Spleen (tissue), 11 donors: ENCODE data around the gene SORBS2. TPM values are rescaled to one million over a fixed set of nuclear protein-coding genes. Genes with fewer than 3 reads are reported as not detected.

Experiments
- DNase-seq: peaks from one replicate; pipeline ENCODE4 v3.0.0-alpha.2; 2020
- H3K27ac ChIP-seq, 8 donors: fragments of 200-600 bp; sonication (generic) in 7 of 8; 1 replicate in 4 of 8; 2 replicates in 4 of 8; pipeline versions ENCODE4 v1.5.0 to v1.8.0; 2016 to 2021; ENCODE audit warnings: inconsistent platforms in 4 of 8, mild to moderate bottlenecking in 4 of 8, moderate library complexity in 1 of 8
- H3K27me3 ChIP-seq, 7 donors: fragments of 200-600 bp; sonication (generic) in 6 of 7; replicated peaks in 1 of 7; 1 replicate in 4 of 7; 2 replicates in 3 of 7; pipeline versions ENCODE4 v1.5.0 to v1.8.0; 2016 to 2021; ENCODE audit warnings: inconsistent platforms in 3 of 7, mild to moderate bottlenecking in 1 of 7
- H3K36me3 ChIP-seq, 6 donors: fragments of 200-600 bp; sonication (generic) in 5 of 6; 1 replicate in 4 of 6; 2 replicates in 2 of 6; pipeline versions ENCODE4 v1.5.0 to v1.8.0; 2016 to 2021; ENCODE audit warnings: inconsistent platforms in 2 of 6
- H3K4me1 ChIP-seq, 6 donors: fragments of 200-600 bp; sonication (generic) in 5 of 6; 1 replicate in 3 of 6; 2 replicates in 3 of 6; pipeline versions ENCODE4 v1.5.0 to v1.8.0; 2016 to 2021; ENCODE audit warnings: inconsistent platforms in 3 of 6
- H3K4me3 ChIP-seq, 8 donors: fragments of 200-600 bp; sonication (generic) in 7 of 8; 1 replicate in 4 of 8; 2 replicates in 4 of 8; pipeline versions ENCODE4 v1.5.0 to v1.8.0; 2016 to 2021; ENCODE audit warnings: inconsistent platforms in 4 of 8, mild to moderate bottlenecking in 4 of 8, moderate library complexity in 2 of 8
- H3K9me3 ChIP-seq, 8 donors: fragments of 200-600 bp; sonication (generic) in 7 of 8; 1 replicate in 4 of 8; 2 replicates in 4 of 8; pipeline versions ENCODE4 v1.5.0 to v1.8.0; 2016 to 2021; ENCODE audit warnings: inconsistent platforms in 4 of 8
- CTCF ChIP-seq, 11 experiments: fragments of 200-600 bp in 7 of 11; fragments of 450-650 bp in 4 of 11; sonication (generic) in 4 of 11; IDR thresholded peaks in 8 of 11; conservative IDR thresholded peaks in 3 of 11; 1 replicate in 7 of 11; 2 replicates in 4 of 11; pipeline versions ENCODE4 v1.4.0 to v1.8.0; 2016 to 2021; ENCODE audit warnings: antibody characterized with exemption in 11 of 11, inconsistent platforms in 4 of 11, mild to moderate bottlenecking in 1 of 11
- POLR2A ChIP-seq, 3 donors: fragments of 450-650 bp; IDR thresholded peaks; one replicate each; pipeline ENCODE4 v1.5.1; 2017; ENCODE audit warnings: antibody characterized with exemption in 3 of 3, mild to moderate bottlenecking in 1 of 3
- POLR2AphosphoS5 ChIP-seq, 3 donors: sonication (generic); formaldehyde crosslinking; IDR thresholded peaks; one replicate each; pipeline ENCODE4 v1.5.1; 2017; ENCODE audit warnings: antibody characterized with exemption in 3 of 3
- WGBS, 5 donors: extraction: QIAGEN DNeasy Blood & Tissue Kit in 3 of 5; methylation state at CpG; one replicate each; pipeline versions ENCODE4 v1.1.5 to v1.1.7; 2013 to 2018; 5-methylcytosine and 5-hydroxymethylcytosine counted together
- intact Hi-C: fragments of 100-400 bp; cut with DNase I; formaldehyde crosslinking; loops from one replicate; pipeline ENCODE4 v1.15.0; 2023; ENCODE audit warnings: low total_unique reads
- polyA plus RNA-seq, 3 donors: library from polyadenylated mRNA; stranded (reverse); fragments of 200-250 nt; gene quantifications; one replicate each; pipeline ENCODE4 v1.2.1, GENCODE V29; 2013
- total RNA-seq, 7 donors: library from RNA; depleted of rRNA in 3 of 7; stranded (reverse); fragments of >200 nt in 3 of 7; fragmentation: NEBNext Ultra II Directional in 4 of 7; extraction: Animal tissue kit (Norgen Biotek cat#: 25700) in 4 of 7; gene quantifications; one replicate each; pipeline versions ENCODE4 v1.1.0 to v1.2.1, GENCODE V29; 2016 to 2021
- donor health status: healthy with polysubstance abuse.
- donor health status: DM: no; HTN: no; CAD: no; lungs with moderate emphysema.
- donor health status: DM: no; HTN: no; CAD: no.
- donor health status: Bipolar disorder and iron deficiency.
- donor health status: healthy.
- donor health status: DM: no; HTN: no; CAD: no.
- donor health status: DM: yes; HTN: yes; CAD: no.

Gene SORBS2
- total and polyA plus RNA-seq, 10 donors, result 5.9 to 128 (median 84.8) TPM

- no peak for DNase-seq
- WGBS, 5 donors, result 48 to 81% (median 59%) methylated on average over 1 of the region's 1 CpG
- Histone ChIP-seq H3K27ac (peak overlapping the region in 3 of 8 donors; percentile 26 to 70 (median 59)), H3K36me3 (no peaks in the 10 kb centered on the region), H3K4me1 (peaks cover 0 to 11% (median 4%) of the 10 kb centered on the region in 6 donors), H3K9me3 (no peaks in the 10 kb centered on the region), H3K27me3 (peaks cover 0 to 6% (median 0%) of the 10 kb centered on the region in 7 donors), H3K4me3 (peak overlapping the region in 3 of 8 donors; percentile 4 to 45 (median 35))
- no peak for TF ChIP-seq CTCF (IDR thresholded peaks at IDR 0.05 in 8 of 11, conservative IDR thresholded peaks at IDR 0.05 in 3 of 11)
- no peak for TF ChIP-seq POLR2AphosphoS5 (IDR thresholded peaks at IDR 0.05)
- no peak for TF ChIP-seq POLR2A (IDR thresholded peaks at IDR 0.05)
- intact Hi-C loops, result no loop called here
These were observed 2.9 kb downstream of the SORBS2 start for GRCh38 chr4:185809121-185809520.

GRCh38 chr4:185805979-185806378 lies 6.0 kb downstream of the SORBS2 start:
- TF ChIP-seq CTCF (IDR thresholded peaks at IDR 0.05 in 8 of 11, conservative IDR thresholded peaks at IDR 0.05 in 3 of 11), result no peak
- TF ChIP-seq POLR2A (IDR thresholded peaks at IDR 0.05), result no peak
- no peak for TF ChIP-seq POLR2AphosphoS5 (IDR thresholded peaks at IDR 0.05)
- Histone ChIP-seq H3K27me3 (no peaks in the 10 kb centered on the region), H3K36me3 (no peaks in the 10 kb centered on the region), H3K9me3 (no peaks in the 10 kb centered on the region), H3K4me1 (peaks cover 0 to 5% (median 0%) of the 10 kb centered on the region in 6 donors), H3K27ac (no peak overlapping the region), H3K4me3 (no peak overlapping the region)
- 84 to 98% (median 88%) methylated on average over 4 of the region's 4 CpGs for WGBS, 5 donors
- intact Hi-C loops, result no loop called here
- no peak for DNase-seq

- no peak for DNase-seq
- H3K27ac ChIP-seq, result no peak overlapping the region
- WGBS, 5 donors, result 92 to 97% (median 96%) methylated on average over 9 of the region's 9 CpGs
- H3K4me1 ChIP-seq, result peaks cover 0 to 5% (median 0%) of the 10 kb centered on the region in 6 donors
- no peak for TF ChIP-seq POLR2A (IDR thresholded peaks at IDR 0.05)
- no peak for TF ChIP-seq POLR2AphosphoS5 (IDR thresholded peaks at IDR 0.05)
- no peak for TF ChIP-seq CTCF (IDR thresholded peaks at IDR 0.05 in 8 of 11, conservative IDR thresholded peaks at IDR 0.05 in 3 of 11)
- H3K27me3 ChIP-seq, result no peaks in the 10 kb centered on the region
- intact Hi-C loops, result no loop called here
- H3K4me3 ChIP-seq, result no peak overlapping the region
- no peaks in the 10 kb centered on the region for H3K9me3 ChIP-seq
- no peaks in the 10 kb centered on the region for H3K36me3 ChIP-seq
These were observed 6.7 kb downstream of the SORBS2 start for GRCh38 chr4:185805262-185805802.

- DNase-seq, result no peak
- H3K36me3 ChIP-seq, result no peaks in the 10 kb centered on the region
- no peaks in the 10 kb centered on the region for H3K9me3 ChIP-seq
- peaks cover 0 to 5% (median 0%) of the 10 kb centered on the region in 6 donors for H3K4me1 ChIP-seq
- TF ChIP-seq POLR2A (IDR thresholded peaks at IDR 0.05) (no peak), POLR2AphosphoS5 (IDR thresholded peaks at IDR 0.05) (no peak), CTCF (IDR thresholded peaks at IDR 0.05 in 8 of 11, conservative IDR thresholded peaks at IDR 0.05 in 3 of 11) (no peak)
- H3K4me3 ChIP-seq, result no peak overlapping the region
- intact Hi-C loops, result no loop called here
- WGBS, 5 donors, result 68 to 86% (median 78%) methylated on average over 4 of the region's 4 CpGs
- peak overlapping the region in 2 of 8 donors; percentile 9 to 11 for H3K27ac ChIP-seq
- no peaks in the 10 kb centered on the region for H3K27me3 ChIP-seq
These were observed 9.0 kb downstream of the SORBS2 start for GRCh38 chr4:185803022-185803421.
